ENCODE measurements around the gene AGBL1.

Gene AGBL1

GRCh38 chr15:86066174-86066834 lies 13.4 kb upstream of the AGBL1 start:
- Histone ChIP-seq H2AFZ (ENCODE audit: low read depth) (no peak overlapping the region), H3K27me3 (ENCODE audit: insufficient read depth, low read depth) (no peaks in the 10 kb centered on the region), H3K27ac (no peak overlapping the region), H3K9ac (no peak overlapping the region), H3K79me2 (ENCODE audit: insufficient read depth, low read depth) (no peaks in the 10 kb centered on the region), H4K20me1 (ENCODE audit: insufficient read depth) (no peaks in the 10 kb centered on the region), H3K4me1 (ENCODE audit: low read depth, poor library complexity, severe bottlenecking) (no peaks in the 10 kb centered on the region), H3K4me3 (IDR thresholded peaks at IDR 0.05; ENCODE audit: insufficient read depth, low read depth, low read length) (no peak overlapping the region), H3K36me3 (ENCODE audit: insufficient read depth) (no peaks in the 10 kb centered on the region), H3K4me2 (no peak overlapping the region)
- TF ChIP-seq CTCF (conservative IDR thresholded peaks at IDR 0.05; ENCODE audit: low read depth, low read length): no peak

- no peak overlapping the region for H3K9ac ChIP-seq
- H2AFZ ChIP-seq (ENCODE audit: low read depth): no peak overlapping the region
- no peaks in the 10 kb centered on the region for H4K20me1 ChIP-seq (ENCODE audit: insufficient read depth)
- H3K36me3 ChIP-seq (ENCODE audit: insufficient read depth): no peaks in the 10 kb centered on the region
- no peak for TF ChIP-seq CTCF (conservative IDR thresholded peaks at IDR 0.05; ENCODE audit: low read depth, low read length)
- H3K4me3 ChIP-seq (IDR thresholded peaks at IDR 0.05; ENCODE audit: insufficient read depth, low read depth, low read length): no peak overlapping the region
- H3K27me3 ChIP-seq (ENCODE audit: insufficient read depth, low read depth): no peaks in the 10 kb centered on the region
- H3K4me1 ChIP-seq (ENCODE audit: low read depth, poor library complexity, severe bottlenecking): no peaks in the 10 kb centered on the region
- H3K79me2 ChIP-seq (ENCODE audit: insufficient read depth, low read depth): no peaks in the 10 kb centered on the region
- no peak overlapping the region for H3K27ac ChIP-seq
- H3K4me2 ChIP-seq: no peak overlapping the region
Observed at GRCh38 chr15:86073281-86073680, 6.4 kb upstream of the AGBL1 start.

GRCh38 chr15:86076468-86076867 lies 3.2 kb upstream of the AGBL1 start:
- H2AFZ ChIP-seq (ENCODE audit: low read depth): no peak overlapping the region
- no peaks in the 10 kb centered on the region for H3K4me1 ChIP-seq (ENCODE audit: low read depth, poor library complexity, severe bottlenecking)
- H3K27me3 ChIP-seq (ENCODE audit: insufficient read depth, low read depth): no peaks in the 10 kb centered on the region
- no peak for TF ChIP-seq CTCF (conservative IDR thresholded peaks at IDR 0.05; ENCODE audit: low read depth, low read length)
- no peak overlapping the region for H3K4me2 ChIP-seq
- no peaks in the 10 kb centered on the region for H3K79me2 ChIP-seq (ENCODE audit: insufficient read depth, low read depth)
- no peak overlapping the region for H3K4me3 ChIP-seq (IDR thresholded peaks at IDR 0.05; ENCODE audit: insufficient read depth, low read depth, low read length)
- no peak overlapping the region for H3K27ac ChIP-seq
- H4K20me1 ChIP-seq (ENCODE audit: insufficient read depth): no peaks in the 10 kb centered on the region
- H3K9ac ChIP-seq: no peak overlapping the region
- H3K36me3 ChIP-seq (ENCODE audit: insufficient read depth): no peaks in the 10 kb centered on the region

DNA sequence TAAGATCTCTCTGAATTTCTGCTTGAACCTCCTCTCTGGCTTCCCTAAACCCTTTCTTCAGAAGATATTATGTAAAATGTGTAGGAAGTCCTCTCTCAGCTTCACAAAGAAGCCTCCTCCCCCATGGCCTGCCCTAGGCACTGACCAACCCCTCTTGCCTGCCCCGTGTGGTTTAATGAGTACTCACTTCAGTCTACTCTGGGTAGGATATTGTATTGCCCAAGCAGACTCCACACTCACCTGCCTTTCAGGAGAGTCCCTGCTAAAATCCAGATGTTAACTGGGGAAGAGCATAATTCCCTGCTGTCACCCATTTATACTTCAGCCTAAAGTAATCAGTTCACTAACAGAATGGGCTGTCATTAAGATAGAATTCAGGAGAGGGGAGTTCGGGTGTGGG lies 2.6 kb upstream of the AGBL1 start:
- no peaks in the 10 kb centered on the region for H3K79me2 ChIP-seq (ENCODE audit: insufficient read depth, low read depth)
- H3K9ac ChIP-seq: no peak overlapping the region
- no peak for TF ChIP-seq CTCF (conservative IDR thresholded peaks at IDR 0.05; ENCODE audit: low read depth, low read length)
- H3K4me2 ChIP-seq: no peak overlapping the region
- H2AFZ ChIP-seq (ENCODE audit: low read depth): no peak overlapping the region
- no peaks in the 10 kb centered on the region for H3K36me3 ChIP-seq (ENCODE audit: insufficient read depth)
- H3K27me3 ChIP-seq (ENCODE audit: insufficient read depth, low read depth): no peaks in the 10 kb centered on the region
- H4K20me1 ChIP-seq (ENCODE audit: insufficient read depth): no peaks in the 10 kb centered on the region
- H3K4me1 ChIP-seq (ENCODE audit: low read depth, poor library complexity, severe bottlenecking): no peaks in the 10 kb centered on the region
- no peak overlapping the region for H3K27ac ChIP-seq
- no peak overlapping the region for H3K4me3 ChIP-seq (IDR thresholded peaks at IDR 0.05; ENCODE audit: insufficient read depth, low read depth, low read length)
